Heart left ventricle (tissue), 16 donors: ENCODE measurements around the gene MICAL3. TPM values are rescaled to one million over a fixed set of nuclear protein-coding genes. Genes with fewer than 3 reads are reported as not detected.

Experiments
- ATAC-seq, 4 donors: fragments of 200-7000 bp; cut with Tn5 transposase; one replicate each; pipeline ENCODE4 v1.9.1; 2020 to 2022; ENCODE audit warnings: moderate library complexity in 4 of 4, mild to moderate bottlenecking in 3 of 4, moderate number of reproducible peaks in 1 of 4
- DNase-seq, 5 donors: peaks; one replicate each; pipeline ENCODE4 v3.0.0-alpha.2; 2020
- H3K27ac ChIP-seq, 12 donors: fragments of 200-600 bp; sonication (generic) in 4 of 12; one replicate each; pipeline versions ENCODE4 v1.5.0 to v1.8.0; 2016 to 2022; ENCODE audit warnings: mild to moderate bottlenecking in 2 of 12
- H3K27me3 ChIP-seq, 9 donors: fragments of 200-600 bp; sonication (generic) in 2 of 9; one replicate each; pipeline versions ENCODE4 v1.5.1 to v1.8.0; 2016 to 2022; ENCODE audit warnings: mild to moderate bottlenecking in 3 of 9
- H3K36me3 ChIP-seq, 9 donors: fragments of 200-600 bp; sonication (generic) in 2 of 9; one replicate each; pipeline versions ENCODE4 v1.5.0 to v1.8.0; 2018 to 2022; ENCODE audit warnings: mild to moderate bottlenecking in 2 of 9
- H3K4me1 ChIP-seq, 12 donors: fragments of 200-600 bp; sonication (generic) in 4 of 12; one replicate each; pipeline versions ENCODE4 v1.5.0 to v1.8.0; 2016 to 2022; ENCODE audit warnings: mild to moderate bottlenecking in 3 of 12
- H3K4me3 ChIP-seq, 12 donors: fragments of 200-600 bp; sonication (generic) in 4 of 12; one replicate each; pipeline versions ENCODE4 v1.5.0 to v1.8.0; 2017 to 2022; ENCODE audit warnings: mild to moderate bottlenecking in 9 of 12, moderate library complexity in 4 of 12
- H3K9me3 ChIP-seq, 12 donors: fragments of 200-600 bp; sonication (generic) in 4 of 12; one replicate each; pipeline versions ENCODE4 v1.5.0 to v1.8.0; 2016 to 2022; ENCODE audit warnings: mild to moderate bottlenecking in 1 of 12
- POLR2A ChIP-seq, 2 donors: fragments of 450-650 bp; IDR thresholded peaks; one replicate each; pipeline ENCODE4 v1.6.1; 2017; ENCODE audit warnings: antibody characterized with exemption in 2 of 2, mild to moderate bottlenecking in 2 of 2, moderate library complexity in 2 of 2
- WGBS, 4 donors: extraction: QIAGEN DNeasy Blood & Tissue Kit in 2 of 4; methylation state at CpG; one replicate each; pipeline versions ENCODE4 v1.1.5 to v1.1.7; 2013 to 2018; 5-methylcytosine and 5-hydroxymethylcytosine counted together
- intact Hi-C, 10 donors: fragments of 100-400 bp; cut with DNase I; formaldehyde crosslinking; loops; one replicate each; pipeline versions ENCODE4 v1.11.1 to v1.14.2; 2022
- polyA plus RNA-seq, 2 donors: library from polyadenylated mRNA; stranded (reverse); fragments of 200-250 nt; gene quantifications; one replicate each; pipeline ENCODE4 v1.2.3, GENCODE V29; 2013
- total RNA-seq, 9 donors: library from RNA; depleted of rRNA in 2 of 9; stranded (reverse); fragments of >200 nt in 2 of 9; fragmentation: NEBNext Ultra II Directional in 3 of 9; extraction: Animal tissue kit (Norgen Biotek cat#: 25700) in 3 of 9; gene quantifications; one replicate each; pipeline versions ENCODE4 v1.1.0 to v1.2.4, GENCODE V29; 2016 to 2023
- TF ChIP-seq, protein P1 (sequence below), 12 donors: fragments of 200-600 bp; sonication (generic) in 4 of 12; IDR thresholded peaks; one replicate each; pipeline versions ENCODE4 v1.5.0 to v1.8.0; 2018 to 2022; ENCODE audit warnings: antibody characterized with exemption in 12 of 12, mild to moderate bottlenecking in 5 of 12
- donor health status: ischemic (EF 13 %, LVEDD 7.1; RV severe dilation, severe dysfunction).
- donor health status: healthy with polysubstance abuse.
- donor health status: DM: no; HTN: yes; CAD: no.
- donor health status: DM: no; HTN: no; CAD: no.
- donor health status: ischemic (EF 25% LVEDD 6.9; RV normal size, moderate dysfunction).
- donor health status: ischemic (EF 25% LVEDD 5.7; RV mildly dilated, moderate dysfunction).
- donor health status: healthy.
- donor health status: DM: yes; HTN: yes; CAD: no.
- donor health status: ischemic (EF 35%, LVEDD 5.7; RV mildly dilated, moderate dysfunction).
- donor health status: nonischemic (EF 11% LVEDD 7.7; RV severe dilation, severe dysfunction).
- donor health status: DM: yes; HTN: yes; CAD: no.
- donor health status: PGD.
- donor health status: ischemic (EF 29% LVEDD 5.4; RV normal size, mild dysfunction).
- donor health status: nonischemic (EF 23%, LVEDD 6.1; RV moderate dilation, normal function).

MICAL3 gene
- total and polyA plus RNA-seq, 11 donors: 41.3 to 125 (median 83.3) TPM

DNA sequence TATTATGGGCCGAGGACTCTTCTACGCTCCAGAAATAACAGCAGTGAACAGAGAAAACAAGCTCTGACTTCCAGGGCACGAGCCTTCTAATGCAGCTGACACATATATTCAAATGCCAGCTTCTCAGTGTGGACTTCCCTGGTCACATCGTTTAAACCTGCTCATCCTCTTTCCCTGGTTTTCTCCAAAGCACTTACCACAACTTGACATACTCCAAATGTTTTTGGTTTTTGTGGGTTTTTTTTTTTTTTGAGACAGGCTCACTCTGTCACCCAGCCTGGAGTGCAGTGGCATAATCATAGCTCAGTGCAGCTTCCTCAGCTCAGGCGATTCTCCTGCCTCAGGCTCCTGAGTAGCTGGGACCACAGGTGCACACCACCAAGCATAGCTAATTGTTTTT, 105.5 kb downstream of the MICAL3 start:
- peaks cover 4 to 98% (median 53%) of the 10 kb centered on the region in 12 donors for H3K4me1 ChIP-seq
- no peaks in the 10 kb centered on the region for H3K9me3 ChIP-seq
- peak overlapping the region; percentile 66 to 96 (median 88) for H3K27ac ChIP-seq
- intact Hi-C loops: loop anchor here in 2 of 10 donors (5.0 to 10.0 kb wide), 2 partner anchors 76 to 88 kb away; no protein-coding TSS in a partner anchor
- no peak for TF ChIP-seq POLR2A (IDR thresholded peaks at IDR 0.05)
- TF ChIP-seq, protein P1, sequence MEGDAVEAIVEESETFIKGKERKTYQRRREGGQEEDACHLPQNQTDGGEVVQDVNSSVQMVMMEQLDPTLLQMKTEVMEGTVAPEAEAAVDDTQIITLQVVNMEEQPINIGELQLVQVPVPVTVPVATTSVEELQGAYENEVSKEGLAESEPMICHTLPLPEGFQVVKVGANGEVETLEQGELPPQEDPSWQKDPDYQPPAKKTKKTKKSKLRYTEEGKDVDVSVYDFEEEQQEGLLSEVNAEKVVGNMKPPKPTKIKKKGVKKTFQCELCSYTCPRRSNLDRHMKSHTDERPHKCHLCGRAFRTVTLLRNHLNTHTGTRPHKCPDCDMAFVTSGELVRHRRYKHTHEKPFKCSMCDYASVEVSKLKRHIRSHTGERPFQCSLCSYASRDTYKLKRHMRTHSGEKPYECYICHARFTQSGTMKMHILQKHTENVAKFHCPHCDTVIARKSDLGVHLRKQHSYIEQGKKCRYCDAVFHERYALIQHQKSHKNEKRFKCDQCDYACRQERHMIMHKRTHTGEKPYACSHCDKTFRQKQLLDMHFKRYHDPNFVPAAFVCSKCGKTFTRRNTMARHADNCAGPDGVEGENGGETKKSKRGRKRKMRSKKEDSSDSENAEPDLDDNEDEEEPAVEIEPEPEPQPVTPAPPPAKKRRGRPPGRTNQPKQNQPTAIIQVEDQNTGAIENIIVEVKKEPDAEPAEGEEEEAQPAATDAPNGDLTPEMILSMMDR (IDR thresholded peaks at IDR 0.05): no peak
- no peaks in the 10 kb centered on the region for H3K36me3 ChIP-seq
- H3K4me3 ChIP-seq: no peak overlapping the region
- no peak for DNase-seq
- no peaks in the 10 kb centered on the region for H3K27me3 ChIP-seq
- ATAC-seq: no peak
- WGBS, 4 donors: 49 to 63% (median 54%) methylated on average over 5 of the region's 5 CpGs

DNA sequence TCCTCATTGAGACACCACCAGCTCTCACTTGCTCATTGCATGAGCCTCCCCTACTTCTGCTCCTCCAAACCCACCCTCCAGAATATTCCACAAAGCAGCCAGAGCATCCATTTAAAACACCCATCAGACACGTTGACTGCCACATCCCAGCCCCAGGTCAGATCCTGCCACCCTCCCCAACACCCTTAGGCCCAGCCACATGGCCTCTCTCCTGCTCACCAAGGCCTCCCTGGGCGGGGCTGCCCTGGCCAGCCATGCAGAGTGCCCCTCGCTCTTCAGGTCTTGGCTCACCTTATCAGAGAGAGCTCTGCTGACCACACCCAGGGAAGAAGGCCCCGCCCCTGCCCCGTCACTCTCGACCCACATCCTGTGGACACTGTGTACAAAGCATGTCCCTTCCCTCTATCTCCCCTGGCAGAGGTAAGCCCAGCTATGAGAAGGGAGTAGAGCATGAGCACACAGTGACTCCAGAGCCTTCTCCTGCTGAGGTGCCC, 106.8 kb downstream of the MICAL3 start:
- 57 to 68% (median 58%) methylated on average over 6 of the region's 6 CpGs for WGBS, 4 donors
- ATAC-seq: peak; percentile 12 to 58 (median 35)
- no peaks in the 10 kb centered on the region for H3K27me3 ChIP-seq
- intact Hi-C loops: loop anchor here in 2 of 10 donors (5.0 to 10.0 kb wide), 2 partner anchors 77 to 90 kb away; no protein-coding TSS in a partner anchor
- no peaks in the 10 kb centered on the region for H3K9me3 ChIP-seq
- H3K4me3 ChIP-seq: no peak overlapping the region
- H3K4me1 ChIP-seq: peaks cover 0 to 98% (median 52%) of the 10 kb centered on the region in 12 donors
- H3K36me3 ChIP-seq: no peaks in the 10 kb centered on the region
- no peak for TF ChIP-seq POLR2A (IDR thresholded peaks at IDR 0.05)
- TF ChIP-seq, protein P1 (IDR thresholded peaks at IDR 0.05): no peak
- DNase-seq: peak in 3 of 5 donors; percentile 39 to 78 (median 52)
- peak overlapping the region; percentile 17 to 96 (median 88) for H3K27ac ChIP-seq

DNA sequence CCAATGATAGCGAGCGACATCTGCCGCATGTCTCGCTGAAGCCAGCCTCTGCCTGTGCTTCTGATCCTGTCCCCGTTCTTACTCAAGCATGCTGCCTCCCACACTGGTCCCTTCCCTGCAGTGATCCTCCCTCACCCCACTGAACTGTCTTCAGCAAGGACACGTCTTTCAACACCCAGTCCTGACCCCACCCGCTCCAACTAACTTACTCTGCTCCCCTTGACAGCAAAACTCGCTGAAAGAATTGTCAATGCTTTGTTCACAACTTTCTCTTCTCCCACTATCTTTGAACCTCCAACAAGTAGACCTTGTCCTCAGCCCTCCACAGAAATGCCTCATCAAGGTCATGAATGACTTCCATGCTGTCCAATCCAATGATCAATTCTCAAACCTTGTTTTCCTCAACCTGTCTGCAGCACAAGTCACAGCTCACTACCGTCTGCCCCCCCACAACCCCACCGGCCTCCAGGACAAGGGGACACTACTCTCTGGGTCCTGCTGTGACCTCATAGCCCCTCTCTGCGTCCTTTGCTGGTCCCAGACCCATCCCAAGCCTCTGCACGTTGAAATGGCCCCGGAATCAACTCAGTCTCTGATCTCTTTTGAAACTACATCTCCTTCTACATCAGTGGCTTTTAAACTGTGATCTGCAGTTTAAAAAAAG, 108.0 kb downstream of the MICAL3 start:
- ATAC-seq (no peak), DNase-seq (peak in 1 of 5 donors; percentile 15)
- no peaks in the 10 kb centered on the region for H3K36me3 ChIP-seq
- H3K9me3 ChIP-seq: no peaks in the 10 kb centered on the region
- intact Hi-C loops: loop anchor here in 2 of 10 donors (5.0 to 10.0 kb wide), 2 partner anchors 78 to 91 kb away; no protein-coding TSS in a partner anchor
- no peak overlapping the region for H3K4me3 ChIP-seq
- H3K4me1 ChIP-seq: peaks cover 0 to 98% (median 54%) of the 10 kb centered on the region in 12 donors
- TF ChIP-seq POLR2A (IDR thresholded peaks at IDR 0.05): no peak
- TF ChIP-seq, protein P1 (IDR thresholded peaks at IDR 0.05): no peak
- H3K27me3 ChIP-seq: no peaks in the 10 kb centered on the region
- WGBS, 4 donors: 54 to 68% (median 59%) methylated on average over 13 of the region's 13 CpGs
- peak overlapping the region in 11 of 12 donors; percentile 16 to 96 (median 88) for H3K27ac ChIP-seq

DNA sequence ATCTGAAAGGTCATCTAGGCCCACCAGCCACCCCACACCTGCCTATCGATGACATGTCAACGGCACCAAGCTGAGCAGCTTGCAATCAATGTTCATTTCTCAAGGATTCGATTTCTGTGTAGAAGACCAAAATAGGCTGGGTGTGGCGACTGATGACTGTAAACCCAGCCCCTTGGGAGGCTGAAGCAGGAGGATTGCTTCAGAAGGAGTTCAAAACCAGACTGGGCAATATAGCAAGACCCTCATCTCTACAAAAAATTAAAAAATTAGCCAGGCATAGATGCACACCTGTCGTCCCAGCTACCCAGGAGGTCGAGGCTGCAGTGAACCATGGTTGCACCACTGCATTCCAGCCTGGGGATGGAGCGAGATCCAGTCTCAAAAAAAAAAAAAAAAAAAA, 108.7 kb downstream of the MICAL3 start:
- H3K27me3 ChIP-seq: no peaks in the 10 kb centered on the region
- H3K9me3 ChIP-seq: no peaks in the 10 kb centered on the region
- DNase-seq: peak in 1 of 5 donors; percentile 8
- no peaks in the 10 kb centered on the region for H3K36me3 ChIP-seq
- no peak for ATAC-seq
- H3K4me1 ChIP-seq: peaks cover 0 to 98% (median 57%) of the 10 kb centered on the region in 12 donors
- intact Hi-C loops: loop anchor here in 2 of 10 donors (5.0 to 10.0 kb wide), 2 partner anchors 79 to 92 kb away; no protein-coding TSS in a partner anchor
- H3K27ac ChIP-seq: peak overlapping the region in 9 of 12 donors; percentile 82 to 96 (median 90)
- H3K4me3 ChIP-seq: no peak overlapping the region
- TF ChIP-seq POLR2A (IDR thresholded peaks at IDR 0.05): no peak
- TF ChIP-seq, protein P1 (IDR thresholded peaks at IDR 0.05): no peak
- 76 to 84% (median 82%) methylated on average over 7 of the region's 7 CpGs for WGBS, 4 donors
